Activated T-helper 9 cell treated with anti-CD3 and anti-CD28 coated beads, Interleukin-2, amount 50 U/mL, for 16 hours (primary cell): Measurements from ENCODE around the gene FBXO11.
"Not testable (repeated sequence)": the region's sequence is repeated elsewhere in the genome, so short reads cannot be mapped to it uniquely, and the experiment has no call there.

Experiments
- DNase-seq: peaks from one replicate; pipeline ENCODE4 v3.0.0-alpha.2; 2020; ENCODE audit warnings: low read depth

The FBXO11 gene

GRCh38 chr2:47897883-47898731, 8.2 kb downstream of the FBXO11 start:
- no peak for DNase-seq

- DNase-seq = not testable (repeated sequence)
These were observed 9.0 kb downstream of the FBXO11 start for GRCh38 chr2:47897191-47897882.

- no peak for DNase-seq
These were observed 9.8 kb downstream of the FBXO11 start for GRCh38 chr2:47896450-47896968.

- DNase-seq = no peak
These were observed 12.5 kb downstream of the FBXO11 start for GRCh38 chr2:47893771-47894170.

GRCh38 chr2:47892338-47892730, 14.0 kb downstream of the FBXO11 start:
- no peak for DNase-seq

- DNase-seq = no peak
These were observed 14.6 kb downstream of the FBXO11 start for GRCh38 chr2:47891369-47892337.

- no peak for DNase-seq
These were observed 15.5 kb downstream of the FBXO11 start for GRCh38 chr2:47890711-47891368.

GRCh38 chr2:47888581-47889280, 17.6 kb downstream of the FBXO11 start:
- DNase-seq = no peak

GRCh38 chr2:47876912-47877311, 29.4 kb downstream of the FBXO11 start:
- no peak for DNase-seq

- DNase-seq = no peak
These were observed 33.4 kb downstream of the FBXO11 start for GRCh38 chr2:47872941-47873340.

- DNase-seq = no peak
These were observed 35.4 kb downstream of the FBXO11 start for GRCh38 chr2:47870641-47871540.

GRCh38 chr2:47869859-47870595, 36.3 kb downstream of the FBXO11 start:
- DNase-seq = no peak

- DNase-seq = no peak
These were observed 37.5 kb downstream of the FBXO11 start for GRCh38 chr2:47868611-47869352.

GRCh38 chr2:47867205-47867604, 39.1 kb downstream of the FBXO11 start:
- DNase-seq = no peak

- DNase-seq = no peak
These were observed 41.7 kb downstream of the FBXO11 start for GRCh38 chr2:47864566-47864965.

GRCh38 chr2:47862949-47863348, 43.3 kb downstream of the FBXO11 start:
- no peak for DNase-seq

GRCh38 chr2:47853067-47853777, 53.1 kb downstream of the FBXO11 start:
- DNase-seq = not testable (repeated sequence)

- DNase-seq = no peak
These were observed 56.1 kb downstream of the FBXO11 start for GRCh38 chr2:47850198-47850597.
